Adrenal gland (tissue), 5 donors: Measurements from ENCODE around the gene NUMA1.

Experiments
- CTCF ChIP-seq, 6 experiments: fragments of 450-650 bp in 4 of 6; fragments of 200-600 bp in 2 of 6; sonication (generic) in 1 of 6; IDR thresholded peaks; 1 replicate in 5 of 6; 2 replicates in 1 of 6; pipeline versions ENCODE4 v1.5.1 to v1.8.0; 2016 to 2021; ENCODE audit warnings: antibody characterized with exemption in 6 of 6, mild to moderate bottlenecking in 2 of 6, moderate library complexity in 1 of 6
- POLR2A ChIP-seq, 2 donors: fragments of 450-650 bp; IDR thresholded peaks; one replicate each; pipeline ENCODE4 v1.6.1; 2017; ENCODE audit warnings: antibody characterized with exemption in 2 of 2, mild to moderate bottlenecking in 2 of 2, moderate library complexity in 1 of 2
- donor health status: DM: no; HTN: no; CAD: no.

- TF ChIP-seq CTCF (IDR thresholded peaks at IDR 0.05) (no peak), POLR2A (IDR thresholded peaks at IDR 0.05) (no peak)
These were observed 470 bp downstream of the NUMA1 start for GRCh38 chr11:72079819-72080325.
